ENCODE measurements around the gene PPP2R5A.
"Not testable (repeated sequence)": the region's sequence is repeated elsewhere in the genome, so short reads cannot be mapped to it uniquely, and the experiment has no call there.

DNA sequence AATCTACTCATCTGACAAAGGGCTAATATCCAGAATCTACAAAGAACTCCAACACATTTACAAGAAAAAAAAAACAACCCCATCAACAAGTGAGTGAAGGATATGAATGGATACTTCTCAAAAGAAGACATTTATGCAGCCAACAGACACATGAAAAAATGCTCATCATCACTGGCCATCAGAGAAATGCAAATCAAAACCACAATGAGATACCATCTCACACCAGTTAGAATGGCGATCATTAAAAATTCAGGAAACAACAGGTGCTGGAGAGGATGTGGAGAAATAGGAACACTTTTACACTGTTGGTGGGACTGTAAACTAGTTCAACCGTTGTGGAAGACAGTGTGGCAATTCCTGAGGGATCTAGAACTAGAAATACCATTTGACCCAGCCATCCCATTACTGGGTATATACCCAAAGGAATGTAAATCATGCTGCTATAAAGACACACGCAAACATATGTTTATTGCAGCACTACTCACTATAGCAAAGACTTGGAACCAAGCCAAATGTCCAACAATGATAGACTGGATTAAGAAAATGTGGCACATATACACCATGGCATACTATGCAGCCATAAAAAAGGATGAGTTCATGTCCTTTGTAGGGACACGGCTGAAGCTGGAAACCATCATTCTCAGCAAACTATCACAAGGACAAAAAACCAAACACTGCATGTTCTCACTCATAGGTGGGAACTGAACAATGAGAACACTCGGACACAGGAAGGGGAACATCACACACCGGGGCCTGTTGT, 110.6 kb downstream of the PPP2R5A start:
- TF ChIP-seq, protein P1, sequence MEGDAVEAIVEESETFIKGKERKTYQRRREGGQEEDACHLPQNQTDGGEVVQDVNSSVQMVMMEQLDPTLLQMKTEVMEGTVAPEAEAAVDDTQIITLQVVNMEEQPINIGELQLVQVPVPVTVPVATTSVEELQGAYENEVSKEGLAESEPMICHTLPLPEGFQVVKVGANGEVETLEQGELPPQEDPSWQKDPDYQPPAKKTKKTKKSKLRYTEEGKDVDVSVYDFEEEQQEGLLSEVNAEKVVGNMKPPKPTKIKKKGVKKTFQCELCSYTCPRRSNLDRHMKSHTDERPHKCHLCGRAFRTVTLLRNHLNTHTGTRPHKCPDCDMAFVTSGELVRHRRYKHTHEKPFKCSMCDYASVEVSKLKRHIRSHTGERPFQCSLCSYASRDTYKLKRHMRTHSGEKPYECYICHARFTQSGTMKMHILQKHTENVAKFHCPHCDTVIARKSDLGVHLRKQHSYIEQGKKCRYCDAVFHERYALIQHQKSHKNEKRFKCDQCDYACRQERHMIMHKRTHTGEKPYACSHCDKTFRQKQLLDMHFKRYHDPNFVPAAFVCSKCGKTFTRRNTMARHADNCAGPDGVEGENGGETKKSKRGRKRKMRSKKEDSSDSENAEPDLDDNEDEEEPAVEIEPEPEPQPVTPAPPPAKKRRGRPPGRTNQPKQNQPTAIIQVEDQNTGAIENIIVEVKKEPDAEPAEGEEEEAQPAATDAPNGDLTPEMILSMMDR (IDR thresholded peaks at IDR 0.05) = not testable (repeated sequence)
- not testable (repeated sequence) for TF ChIP-seq POLR2A, EP300 (IDR thresholded peaks at IDR 0.05)

Data from tibial nerve (tissue), 4 donors.